ENCODE results near the gene FGFR3. TPM values are rescaled to one million over a fixed set of nuclear protein-coding genes. Genes with fewer than 3 reads are reported as not detected.

The FGFR3 gene
- total and polyA plus RNA-seq, 11 donors, result 1.1 to 4.6 (median 2.3) TPM

GRCh38 chr4:1815096-1815996 is 22.3 kb downstream of the FGFR3 start:
- H3K27ac ChIP-seq, result no peak overlapping the region
- 92 to 94% (median 93%) methylated on average over 21 to 34 of the region's 34 CpGs for WGBS, 4 donors
- no peak for DNase-seq
- H3K9me3 ChIP-seq, result no peaks in the 10 kb centered on the region
- intact Hi-C loops (cut with DNase I), result loop anchor here in 1 of 10 donors (10.0 kb wide), 1 partner anchor 79 kb away; no protein-coding TSS in a partner anchor
- no peaks in the 10 kb centered on the region for H3K4me1 ChIP-seq
- peaks cover 0 to 87% (median 77%) of the 10 kb centered on the region in 9 donors for H3K36me3 ChIP-seq
- H3K27me3 ChIP-seq, result no peaks in the 10 kb centered on the region
- TF ChIP-seq POLR2A (IDR thresholded peaks at IDR 0.05), result no peak
- TF ChIP-seq CTCF (IDR thresholded peaks at IDR 0.05), result no peak
- H3K4me3 ChIP-seq, result no peak overlapping the region
- ATAC-seq, result no peak

- DNase-seq (no peak), ATAC-seq (no peak)
- Histone ChIP-seq H3K27ac (no peak overlapping the region), H3K4me1 (no peaks in the 10 kb centered on the region), H3K4me3 (no peak overlapping the region), H3K9me3 (no peaks in the 10 kb centered on the region), H3K36me3 (peaks cover 0 to 90% (median 86%) of the 10 kb centered on the region in 9 donors), H3K27me3 (no peaks in the 10 kb centered on the region)
- no peak for TF ChIP-seq CTCF (IDR thresholded peaks at IDR 0.05)
- no peak for TF ChIP-seq POLR2A (IDR thresholded peaks at IDR 0.05)
- WGBS, 4 donors, result 77 to 88% (median 86%) methylated on average over 20 to 25 of the region's 25 CpGs
- intact Hi-C loops (cut with DNase I), result loop anchor here in 1 of 10 donors (10.0 kb wide), 1 partner anchor 79 kb away; no protein-coding TSS in a partner anchor
Observed at GRCh38 chr4:1815997-1816860, 23.1 kb downstream of the FGFR3 start.

GRCh38 chr4:1819284-1819683 is 26.2 kb downstream of the FGFR3 start:
- Histone ChIP-seq H3K9me3 (no peaks in the 10 kb centered on the region), H3K4me1 (no peaks in the 10 kb centered on the region), H3K27me3 (no peaks in the 10 kb centered on the region), H3K27ac (no peak overlapping the region), H3K4me3 (no peak overlapping the region), H3K36me3 (peaks cover 0 to 99% (median 99%) of the 10 kb centered on the region in 9 donors)
- WGBS, 4 donors, result 64 to 79% (median 69%) methylated on average over 10 of the region's 10 CpGs
- DNase-seq (no peak), ATAC-seq (no peak)
- TF ChIP-seq POLR2A (IDR thresholded peaks at IDR 0.05) (no peak), CTCF (IDR thresholded peaks at IDR 0.05) (no peak)
- intact Hi-C loops (cut with DNase I), result loop anchor here in 1 of 10 donors (10.0 kb wide), 1 partner anchor 76 kb away; no protein-coding TSS in a partner anchor

Measured in heart left ventricle (tissue), 16 donors.